Activated CD4-positive, alpha-beta T cell treated with anti-CD3 and anti-CD28 coated beads, Interleukin-2, Interleukin-4, amounts not matched to agents 100 ng/mL and 50 ng/mL, durations not matched to agents 16 hours and 8 hours (primary cell): Measurements from ENCODE around the gene NR6A1.

Source experiments
- DNase-seq: peaks from one replicate; pipeline ENCODE4 v3.0.0-alpha.2; 2020; ENCODE audit warnings: low spot score

The NR6A1 gene

GRCh38 chr9:124570942-124571666 is 200.0 kb downstream of the NR6A1 start:
- no peak for DNase-seq

GRCh38 chr9:124569942-124570341 is 201.2 kb downstream of the NR6A1 start:
- DNase-seq: no peak

- no peak for DNase-seq
Observed at GRCh38 chr9:124567362-124567761, 203.7 kb downstream of the NR6A1 start.

- DNase-seq: no peak
Observed at GRCh38 chr9:124562328-124562727, 208.8 kb downstream of the NR6A1 start.

- DNase-seq: no peak
Observed at GRCh38 chr9:124559871-124560270, 211.2 kb downstream of the NR6A1 start.

- no peak for DNase-seq
Observed at GRCh38 chr9:124558777-124559470, 212.2 kb downstream of the NR6A1 start.

GRCh38 chr9:124557895-124558294 is 213.2 kb downstream of the NR6A1 start:
- no peak for DNase-seq

- DNase-seq: no peak
Observed at GRCh38 chr9:124555043-124555442, 216.1 kb downstream of the NR6A1 start.

GRCh38 chr9:124553738-124554137 is 217.4 kb downstream of the NR6A1 start:
- no peak for DNase-seq

- DNase-seq: no peak
Observed at GRCh38 chr9:124552273-124552605, 218.9 kb downstream of the NR6A1 start.

- DNase-seq: peak; percentile 41
Observed at GRCh38 chr9:124551472-124552272, 219.4 kb downstream of the NR6A1 start.

GRCh38 chr9:124550072-124550471 is 221.0 kb downstream of the NR6A1 start:
- no peak for DNase-seq

GRCh38 chr9:124549016-124549415 is 222.1 kb downstream of the NR6A1 start:
- DNase-seq: no peak

- DNase-seq: no peak
Observed at GRCh38 chr9:124544535-124544934, 226.6 kb downstream of the NR6A1 start.

GRCh38 chr9:124541824-124542223 is 229.3 kb downstream of the NR6A1 start:
- DNase-seq: no peak

GRCh38 chr9:124537926-124538325 is 233.2 kb downstream of the NR6A1 start:
- DNase-seq: no peak

- no peak for DNase-seq
Observed at GRCh38 chr9:124535846-124536245, 235.3 kb downstream of the NR6A1 start.

- DNase-seq: no peak
Observed at GRCh38 chr9:124532897-124533296, 238.2 kb downstream of the NR6A1 start.

GRCh38 chr9:124531115-124531514 is 240.0 kb downstream of the NR6A1 start:
- no peak for DNase-seq

GRCh38 chr9:124530246-124530645 is 240.9 kb downstream of the NR6A1 start:
- DNase-seq: no peak

GRCh38 chr9:124527781-124528180 is 243.3 kb downstream of the NR6A1 start:
- DNase-seq: no peak

GRCh38 chr9:124526174-124526573 is 244.9 kb downstream of the NR6A1 start:
- DNase-seq: no peak
